Natural killer cell (primary cell): ENCODE results near the gene NRG4. TPM values are rescaled to one million over a fixed set of nuclear protein-coding genes. Genes with fewer than 3 reads are reported as not detected.

Experiments
- ATAC-seq, 3 donors: fragments of 150-1000 bp in 2 of 3; fragments of 200-7000 bp in 1 of 3; cut with Tn5 transposase; 1 replicate in 1 of 3; 2 replicates in 2 of 3; pipeline ENCODE4 v1.10.0; 2021; ENCODE audit warnings: mild to moderate bottlenecking in 2 of 3, moderate library complexity in 2 of 3
- DNase-seq, 2 donors: peaks; one replicate each; pipeline versions ENCODE4 v3.0.0 to v3.0.0-alpha.2; 2013 to 2021; ENCODE audit warnings: mixed read lengths in 1 of 2
- H3K27ac ChIP-seq: one replicate; pipeline ENCODE4 v1.5.1; 2013; ENCODE audit warnings: mild to moderate bottlenecking, low read length
- H3K27me3 ChIP-seq: one replicate; pipeline ENCODE4 v1.6.1; 2013; ENCODE audit warnings: low read length; ENCODE audit not compliant: control insufficient read depth, insufficient read depth
- H3K36me3 ChIP-seq: one replicate; pipeline ENCODE4 v1.6.1; 2013; ENCODE audit warnings: low read length; ENCODE audit not compliant: control insufficient read depth, insufficient read depth
- H3K4me1 ChIP-seq: one replicate; pipeline ENCODE4 v1.6.1; 2013; ENCODE audit warnings: low read length; ENCODE audit not compliant: control insufficient read depth, insufficient read depth
- H3K4me3 ChIP-seq: one replicate; pipeline ENCODE4 v1.5.1; 2013; ENCODE audit warnings: low read length
- H3K9me3 ChIP-seq: one replicate; pipeline ENCODE4 v1.6.1; 2013; ENCODE audit warnings: low read length; ENCODE audit not compliant: control insufficient read depth, insufficient read depth
- H3K27ac Mint-ChIP-seq, 2 donors: one replicate each; pipeline ENCODE4 v1.8.0; 2022; ENCODE audit warnings: mild to moderate bottlenecking in 2 of 2, mixed read lengths in 2 of 2, moderate library complexity in 1 of 2
- H3K27me3 Mint-ChIP-seq, 2 donors: one replicate each; pipeline ENCODE4 v1.8.0; 2022; ENCODE audit warnings: low read depth in 2 of 2, mixed read lengths in 2 of 2
- H3K36me3 Mint-ChIP-seq: one replicate; pipeline ENCODE4 v1.8.0; 2022; ENCODE audit warnings: mixed read lengths
- H3K4me1 Mint-ChIP-seq, 2 donors: one replicate each; pipeline ENCODE4 v1.8.0; 2022; ENCODE audit warnings: mixed read lengths in 2 of 2
- H3K4me3 Mint-ChIP-seq: one replicate; pipeline ENCODE4 v1.8.0; 2022; ENCODE audit warnings: mild to moderate bottlenecking, moderate library complexity, mixed read lengths
- H3K9me3 Mint-ChIP-seq, 2 donors: one replicate each; pipeline ENCODE4 v1.8.0; 2022; ENCODE audit warnings: mixed read lengths in 2 of 2
- WGBS: methylation state at CpG from one replicate; pipeline ENCODE4 v1.1.7; 2013; ENCODE audit warnings: missing lambda C conversion rate; ENCODE audit not compliant: insufficient coverage; 5-methylcytosine and 5-hydroxymethylcytosine counted together
- intact Hi-C: fragments of 100-400 bp; cut with micrococcal nuclease; formaldehyde crosslinking; loops from one replicate; pipeline ENCODE4 v1.14.2; 2022
- total RNA-seq, 4 donors: library from RNA; stranded (reverse); fragments of 120-200 nt in 1 of 4; gene quantifications; one replicate each; pipeline versions ENCODE4 v1.2.3 to v1.2.4, GENCODE V29; 2013 to 2022
- TF ChIP-seq, protein P1 (sequence below): fragments of 200-600 bp; IDR thresholded peaks from one replicate; pipeline ENCODE4 v1.8.0; 2022; ENCODE audit warnings: antibody characterized with exemption

Gene NRG4
- total RNA-seq, 3 donors from 2014 or later (not counting 1 experiment from before 2014, with no cell fraction given): not detected

DNA sequence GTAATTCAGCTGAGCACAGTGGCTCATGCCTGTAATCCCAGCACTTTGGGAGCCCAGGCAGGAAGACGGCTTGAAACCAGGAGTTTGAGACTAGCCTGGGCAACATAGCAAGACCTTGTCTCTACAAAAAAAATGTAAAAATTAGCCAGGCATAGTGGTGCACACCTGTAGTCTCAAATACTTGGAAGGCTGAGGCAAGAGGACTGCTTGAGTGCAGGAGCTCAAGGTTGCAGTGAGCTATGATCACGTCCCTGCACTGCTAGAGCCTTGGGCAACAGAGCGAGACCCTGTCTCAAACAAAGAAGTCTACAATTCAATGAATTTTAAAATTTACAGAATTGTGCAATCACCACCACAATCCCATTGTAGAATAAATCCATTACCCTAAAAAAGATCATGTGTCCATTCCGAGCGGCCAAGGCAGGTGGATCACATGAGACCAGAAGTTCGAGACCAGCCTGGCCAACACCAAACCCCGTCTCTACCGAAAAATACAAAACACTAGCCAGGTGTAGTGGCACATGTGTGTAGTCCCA lies 63.4 kb downstream of the NRG4 start:
- Histone ChIP-seq H3K27ac (no peak overlapping the region), H3K36me3 (no peaks in the 10 kb centered on the region), H3K4me1 (no peaks in the 10 kb centered on the region), H3K9me3 (no peaks in the 10 kb centered on the region), H3K27me3 (no peaks in the 10 kb centered on the region), H3K4me3 (no peak overlapping the region)
- Mint-ChIP-seq H3K4me3 (no peak overlapping the region), H3K27ac (no peak overlapping the region), H3K36me3 (no peaks in the 10 kb centered on the region), H3K4me1 (peaks cover 12 to 18% of the 10 kb centered on the region in 2 donors), H3K9me3 (no peaks in the 10 kb centered on the region), H3K27me3 (peaks cover 19 to 59% of the 10 kb centered on the region in 2 donors)
- no peak for DNase-seq
- intact Hi-C loops: no loop called here
- TF ChIP-seq, protein P1, sequence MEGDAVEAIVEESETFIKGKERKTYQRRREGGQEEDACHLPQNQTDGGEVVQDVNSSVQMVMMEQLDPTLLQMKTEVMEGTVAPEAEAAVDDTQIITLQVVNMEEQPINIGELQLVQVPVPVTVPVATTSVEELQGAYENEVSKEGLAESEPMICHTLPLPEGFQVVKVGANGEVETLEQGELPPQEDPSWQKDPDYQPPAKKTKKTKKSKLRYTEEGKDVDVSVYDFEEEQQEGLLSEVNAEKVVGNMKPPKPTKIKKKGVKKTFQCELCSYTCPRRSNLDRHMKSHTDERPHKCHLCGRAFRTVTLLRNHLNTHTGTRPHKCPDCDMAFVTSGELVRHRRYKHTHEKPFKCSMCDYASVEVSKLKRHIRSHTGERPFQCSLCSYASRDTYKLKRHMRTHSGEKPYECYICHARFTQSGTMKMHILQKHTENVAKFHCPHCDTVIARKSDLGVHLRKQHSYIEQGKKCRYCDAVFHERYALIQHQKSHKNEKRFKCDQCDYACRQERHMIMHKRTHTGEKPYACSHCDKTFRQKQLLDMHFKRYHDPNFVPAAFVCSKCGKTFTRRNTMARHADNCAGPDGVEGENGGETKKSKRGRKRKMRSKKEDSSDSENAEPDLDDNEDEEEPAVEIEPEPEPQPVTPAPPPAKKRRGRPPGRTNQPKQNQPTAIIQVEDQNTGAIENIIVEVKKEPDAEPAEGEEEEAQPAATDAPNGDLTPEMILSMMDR: no peak
- no peak for ATAC-seq
- WGBS: 84% methylated on average over 8 of the region's 8 CpGs

DNA sequence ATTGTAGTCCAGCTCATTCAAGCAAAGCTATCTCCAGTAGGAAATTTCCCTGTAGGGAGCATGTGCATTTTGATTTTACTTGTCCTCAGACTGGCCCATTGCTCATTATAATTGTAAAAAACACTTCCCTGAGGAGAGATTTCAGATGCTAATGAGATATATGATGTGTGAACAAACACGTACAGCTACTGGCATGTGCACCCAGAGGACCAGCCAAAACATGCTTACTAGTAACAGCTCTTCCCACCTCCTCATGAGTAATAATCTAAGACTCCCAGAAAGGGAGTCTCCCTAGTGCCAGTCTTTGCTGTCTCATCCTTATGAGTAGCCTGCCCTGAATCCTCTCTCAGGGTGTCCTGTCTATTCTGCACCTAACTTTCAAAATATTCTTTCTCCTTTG lies 65.1 kb downstream of the NRG4 start:
- no peak overlapping the region for H3K4me3 ChIP-seq
- H3K27ac ChIP-seq: no peak overlapping the region
- H3K27me3 Mint-ChIP-seq: peaks cover 19 to 49% of the 10 kb centered on the region in 2 donors
- TF ChIP-seq, protein P1: no peak
- H3K36me3 Mint-ChIP-seq: no peaks in the 10 kb centered on the region
- DNase-seq (no peak), ATAC-seq (no peak)
- no peaks in the 10 kb centered on the region for H3K27me3 ChIP-seq
- 75% methylated on average over 1 of the region's 1 CpG for WGBS
- H3K27ac Mint-ChIP-seq: no peak overlapping the region
- H3K4me3 Mint-ChIP-seq: no peak overlapping the region
- H3K9me3 Mint-ChIP-seq: no peaks in the 10 kb centered on the region
- H3K4me1 Mint-ChIP-seq: peaks cover 7 to 18% of the 10 kb centered on the region in 2 donors
- H3K9me3 ChIP-seq: no peaks in the 10 kb centered on the region
- no peaks in the 10 kb centered on the region for H3K36me3 ChIP-seq
- H3K4me1 ChIP-seq: no peaks in the 10 kb centered on the region
- intact Hi-C loops: no loop called here

DNA sequence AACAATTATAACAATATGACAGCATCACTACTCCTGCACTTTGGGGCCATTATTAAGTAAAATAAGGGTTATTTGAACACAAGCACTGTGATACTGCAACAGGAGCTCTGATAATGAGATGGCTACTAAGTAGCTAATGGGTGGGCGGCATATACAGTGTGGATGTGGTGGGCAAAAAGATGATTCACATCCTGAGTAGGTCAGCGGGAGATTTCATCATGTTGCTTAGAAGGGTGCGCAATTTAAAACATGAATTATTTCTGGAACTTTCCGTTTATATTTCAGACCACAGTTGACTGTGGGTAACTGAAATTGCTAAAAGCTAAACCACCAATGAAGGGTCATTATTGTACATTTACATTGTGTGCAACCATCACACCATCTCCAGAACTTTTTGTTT lies 66.3 kb downstream of the NRG4 start:
- DNase-seq (no peak), ATAC-seq (peak; percentile 35 to 59 (median 58))
- H3K9me3 Mint-ChIP-seq: no peaks in the 10 kb centered on the region
- Histone ChIP-seq H3K4me3 (no peak overlapping the region), H3K27ac (no peak overlapping the region), H3K9me3 (no peaks in the 10 kb centered on the region), H3K36me3 (no peaks in the 10 kb centered on the region), H3K27me3 (no peaks in the 10 kb centered on the region), H3K4me1 (no peaks in the 10 kb centered on the region)
- peaks cover 11 to 38% of the 10 kb centered on the region in 2 donors for H3K27me3 Mint-ChIP-seq
- TF ChIP-seq, protein P1: no peak
- intact Hi-C loops: no loop called here
- H3K27ac Mint-ChIP-seq: no peak overlapping the region
- no peak overlapping the region for H3K4me3 Mint-ChIP-seq
- H3K36me3 Mint-ChIP-seq: no peaks in the 10 kb centered on the region
- H3K4me1 Mint-ChIP-seq: peaks cover 7 to 18% of the 10 kb centered on the region in 2 donors
- 54% methylated on average over 4 of the region's 4 CpGs for WGBS

DNA sequence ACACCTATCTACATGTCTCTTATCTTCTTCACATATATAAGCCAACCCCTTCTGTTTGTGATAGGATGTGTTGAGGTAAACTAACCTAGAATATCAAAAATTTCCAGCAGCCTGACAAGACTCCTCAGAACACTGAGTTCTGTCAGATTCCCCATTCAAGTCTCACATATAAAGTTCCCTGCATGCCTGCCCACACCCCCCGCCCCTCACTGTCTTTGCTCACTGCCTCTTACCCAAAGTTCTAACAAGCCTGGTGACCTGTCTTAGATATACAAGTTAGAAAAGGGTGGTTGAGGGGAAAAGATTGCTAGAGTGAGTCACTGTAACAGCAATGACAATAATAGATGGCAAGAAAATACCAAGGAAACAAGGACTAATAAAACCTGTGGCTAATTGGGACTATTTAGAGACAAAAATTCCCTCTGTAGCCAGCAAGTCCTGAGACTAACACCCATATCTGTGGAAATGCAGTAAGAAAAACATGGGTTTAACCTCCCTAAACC lies 68.5 kb downstream of the NRG4 start:
- Mint-ChIP-seq H3K4me3 (no peak overlapping the region), H3K36me3 (peaks cover under 1% of the 10 kb centered on the region), H3K27ac (no peak overlapping the region), H3K27me3 (peaks cover 11 to 16% of the 10 kb centered on the region in 2 donors), H3K4me1 (peaks cover 7 to 18% of the 10 kb centered on the region in 2 donors), H3K9me3 (no peaks in the 10 kb centered on the region)
- no peaks in the 10 kb centered on the region for H3K9me3 ChIP-seq
- H3K4me3 ChIP-seq: no peak overlapping the region
- WGBS: no CpG with 5 or more reads among the region's 1 CpG
- TF ChIP-seq, protein P1: no peak
- H3K27ac ChIP-seq: no peak overlapping the region
- DNase-seq (no peak), ATAC-seq (no peak)
- H3K27me3 ChIP-seq: no peaks in the 10 kb centered on the region
- H3K36me3 ChIP-seq: no peaks in the 10 kb centered on the region
- intact Hi-C loops: no loop called here
- no peaks in the 10 kb centered on the region for H3K4me1 ChIP-seq
